H1 (cell line): ENCODE results near the gene CTNND2. TPM values are rescaled to one million over a fixed set of nuclear protein-coding genes. Genes with fewer than 3 reads are reported as not detected.

Experiments used
- CTCF ChIA-PET: fragments of 300-600 bp; sonication (Branson Sonifier 250); formaldehyde crosslinking; loops from one replicate; lab custom pipeline; 2021; ENCODE audit not compliant: partially characterized antibody; lab: Charles Lee
- POLR2A ChIA-PET: fragments of 300-600 bp; sonication (Branson Sonifier 250); formaldehyde crosslinking; loops from one replicate; lab custom pipeline; 2021; ENCODE audit warnings: inconsistent platforms; ENCODE audit not compliant: partially characterized antibody; lab: Charles Lee
- DNase-seq, 2 experiments: peaks; one replicate each; pipeline versions ENCODE4 v3.0.0 to v3.0.0-alpha.2; 2010 to 2022; ENCODE audit warnings: low spot score in 2 of 2, low read depth in 1 of 2, mixed read lengths in 1 of 2
- FAIRE-seq: peaks from 2 replicates; lab custom pipeline; 2011; peaks lifted over from hg19 to GRCh38; lab: Jason Lieb, UNC
- H2AFZ ChIP-seq: 2 replicates; pipeline ENCODE4 v1.8.1; 2012; ENCODE audit warnings: low read length, inconsistent platforms
- H2AK5ac ChIP-seq: 2 replicates; pipeline ENCODE4 v1.6.1; 2013; ENCODE audit warnings: low read depth, low read length
- H2BK120ac ChIP-seq: replicated peaks from 2 replicates; pipeline ENCODE3; 2013; ENCODE audit warnings: low read depth, low read length, inconsistent platforms
- H2BK12ac ChIP-seq: 2 replicates; pipeline ENCODE4 v1.6.1; 2013; ENCODE audit warnings: low read depth, low read length
- H2BK15ac ChIP-seq: 2 replicates; pipeline ENCODE4 v1.6.1; 2013; ENCODE audit warnings: low read length
- H2BK20ac ChIP-seq: 2 replicates; pipeline ENCODE4 v1.6.1; 2013; ENCODE audit warnings: low read length
- H2BK5ac ChIP-seq: 2 replicates; pipeline ENCODE4 v1.6.1; 2013; ENCODE audit warnings: low read depth, low read length
- H3K14ac ChIP-seq: 2 replicates; pipeline ENCODE4 v1.6.1; 2013; ENCODE audit warnings: inconsistent platforms; ENCODE audit not compliant: insufficient read length
- H3K18ac ChIP-seq: 2 replicates; pipeline ENCODE4 v1.6.1; 2013; ENCODE audit warnings: low read length; ENCODE audit errors: extremely low read depth
- H3K23ac ChIP-seq: 2 replicates; pipeline ENCODE4 v1.6.1; 2013; ENCODE audit warnings: inconsistent platforms; ENCODE audit not compliant: insufficient read length
- H3K23me2 ChIP-seq: 2 replicates; pipeline ENCODE4 v1.6.1; 2013; ENCODE audit warnings: low read depth, low read length
- H3K27ac ChIP-seq: 2 replicates; pipeline ENCODE4 v1.6.1; 2011; ENCODE audit warnings: low read depth, low read length, inconsistent platforms
- H3K27me3 ChIP-seq, 4 experiments: replicated peaks in 1 of 4; 1 replicate in 1 of 4; 2 replicates in 3 of 4; pipeline versions ENCODE4 v1.6.1 to v1.8.1; 2011 to 2013; ENCODE audit warnings: low read length in 3 of 4, mild to moderate bottlenecking in 3 of 4, inconsistent platforms in 2 of 4, mixed read lengths in 2 of 4, moderate library complexity in 1 of 4; ENCODE audit not compliant: control insufficient read depth in 3 of 4, insufficient read depth in 3 of 4; ENCODE audit errors: extremely low read depth in 1 of 4
- H3K36me3 ChIP-seq, 4 experiments: 2 replicates each; pipeline versions ENCODE4 v1.6.1 to v1.8.1; 2011 to 2013; ENCODE audit warnings: mild to moderate bottlenecking in 4 of 4, low read length in 3 of 4, moderate library complexity in 2 of 4, control low read depth in 1 of 4, inconsistent platforms in 1 of 4; ENCODE audit not compliant: insufficient read depth in 4 of 4, control insufficient read depth in 2 of 4
- H3K4ac ChIP-seq: replicated peaks from 2 replicates; pipeline ENCODE3; 2013; ENCODE audit warnings: low read length, low read depth, mixed read lengths, inconsistent platforms; ENCODE audit not compliant: insufficient read length
- H3K4me1 ChIP-seq, 4 experiments: replicated peaks in 1 of 4; 1 replicate in 1 of 4; 2 replicates in 3 of 4; pipeline versions ENCODE4 v1.6.1 to v1.8.1; 2011 to 2013; ENCODE audit warnings: low read length in 3 of 4, inconsistent platforms in 2 of 4, mixed read lengths in 1 of 4; ENCODE audit not compliant: insufficient read depth in 4 of 4, control insufficient read depth in 3 of 4
- H3K4me2 ChIP-seq, 2 experiments: 2 replicates each; pipeline versions ENCODE4 v1.6.1 to v1.8.1; 2011 to 2013; ENCODE audit warnings: low read depth in 2 of 2, low read length in 2 of 2, control low read depth in 1 of 2, inconsistent platforms in 1 of 2, mild to moderate bottlenecking in 1 of 2; ENCODE audit not compliant: insufficient read depth in 1 of 2
- H3K4me3 ChIP-seq, 4 experiments: fragments of 200-600, 300-600 bp in 1 of 4; sonication (generic), shearing (Covaris generic), sonication (Bioruptor Twin) in 1 of 4; 2 replicates each; pipeline versions ENCODE4 v1.5.1 to v1.8.1; 2011 to 2016; ENCODE audit warnings: low read length in 4 of 4, low read depth in 3 of 4, control low read depth in 2 of 4, inconsistent platforms in 2 of 4, mild to moderate bottlenecking in 2 of 4, mixed read lengths in 1 of 4, moderate library complexity in 1 of 4; ENCODE audit not compliant: insufficient read depth in 2 of 4; ENCODE audit errors: extremely low read depth in 1 of 4
- H3K56ac ChIP-seq: replicated peaks from 2 replicates; pipeline ENCODE3; 2013; ENCODE audit warnings: low read depth, mild to moderate bottlenecking, mixed read lengths, low read length, inconsistent platforms; ENCODE audit not compliant: insufficient read length
- H3K79me1 ChIP-seq: 2 replicates; pipeline ENCODE4 v1.6.1; 2013; ENCODE audit warnings: low read depth, low read length, control low read depth
- H3K79me2 ChIP-seq, 2 experiments: 2 replicates each; pipeline versions ENCODE4 v1.6.1 to v1.8.1; 2012 to 2013; ENCODE audit warnings: low read length in 2 of 2, mild to moderate bottlenecking in 2 of 2, inconsistent platforms in 1 of 2; ENCODE audit not compliant: insufficient read depth in 2 of 2, control insufficient read depth in 1 of 2
- H3K9ac ChIP-seq, 4 experiments: replicated peaks in 1 of 4; 1 replicate in 1 of 4; 2 replicates in 3 of 4; pipeline versions ENCODE4 v1.6.1 to v1.8.1; 2011 to 2013; ENCODE audit warnings: low read depth in 3 of 4, low read length in 3 of 4, control low read depth in 2 of 4, mild to moderate bottlenecking in 2 of 4, moderate library complexity in 2 of 4, inconsistent platforms in 1 of 4; ENCODE audit errors: extremely low read depth in 1 of 4
- H3K9me3 ChIP-seq, 2 experiments: 2 replicates each; pipeline versions ENCODE4 v1.6.1 to v1.8.1; 2012 to 2013; ENCODE audit warnings: mild to moderate bottlenecking in 2 of 2, moderate library complexity in 2 of 2, control low read depth in 1 of 2, inconsistent platforms in 1 of 2, low read depth in 1 of 2, low read length in 1 of 2, mixed read lengths in 1 of 2; ENCODE audit not compliant: insufficient read depth in 2 of 2
- H4K20me1 ChIP-seq, 2 experiments: replicated peaks in 1 of 2; 2 replicates each; pipeline versions ENCODE3 to v1.8.1; 2011 to 2013; ENCODE audit warnings: inconsistent platforms in 2 of 2, low read length in 2 of 2, mild to moderate bottlenecking in 1 of 2; ENCODE audit not compliant: insufficient read depth in 2 of 2, control insufficient read depth in 1 of 2
- H4K5ac ChIP-seq: 2 replicates; pipeline ENCODE4 v1.6.1; 2013; ENCODE audit warnings: low read length, low read depth, mixed read lengths, inconsistent platforms; ENCODE audit not compliant: insufficient read length
- H4K8ac ChIP-seq: 2 replicates; pipeline ENCODE4 v1.8.0; 2013; ENCODE audit warnings: mild to moderate bottlenecking, moderate library complexity, low read length, inconsistent platforms; ENCODE audit not compliant: insufficient read depth; ENCODE audit errors: extremely low read depth
- H4K91ac ChIP-seq: replicated peaks from 2 replicates; pipeline ENCODE3; 2013; ENCODE audit warnings: low read length, mixed read lengths, inconsistent platforms; ENCODE audit not compliant: insufficient read length
- BRCA1 ChIP-seq: IDR thresholded peaks from 2 replicates; pipeline ENCODE4 v1.6.1; 2012; ENCODE audit warnings: low read depth, low read length, improper control_type of control experiment
- GTF2F1 ChIP-seq: IDR thresholded peaks from 2 replicates; pipeline ENCODE4 v1.6.1; 2012; ENCODE audit warnings: low read depth, low read length, improper control_type of control experiment, borderline replicate concordance
- HDAC6 ChIP-seq: IDR thresholded peaks from one replicate; pipeline ENCODE4 v1.7.1; 2012; ENCODE audit warnings: low read depth, mild to moderate bottlenecking, inconsistent platforms, low read length, moderate library complexity
- KDM1A ChIP-seq: fragments of 200-600, 300-600 bp; sonication (generic); IDR thresholded peaks from 2 replicates; pipeline ENCODE4 v1.7.1; 2016; ENCODE audit warnings: mild to moderate bottlenecking, low read length, borderline replicate concordance
- SIRT6 ChIP-seq: IDR thresholded peaks from one replicate; pipeline ENCODE4 v1.7.1; 2012; ENCODE audit warnings: low read length, inconsistent platforms
- SP2 ChIP-seq: IDR thresholded peaks from 2 replicates; pipeline ENCODE4 v1.6.1; 2012; ENCODE audit warnings: mild to moderate bottlenecking, low read length, inconsistent platforms
- SUZ12 ChIP-seq: fragments of 200-600 bp; sonication (generic); IDR thresholded peaks from 2 replicates; pipeline ENCODE4 v1.6.1; 2012; ENCODE audit warnings: mild to moderate bottlenecking, inconsistent platforms, low read length, moderate library complexity, mixed read lengths
- WGBS, 2 experiments: shearing (Covaris generic) in 1 of 2; methylation state at CpG; one replicate each; pipeline versions ENCODE4 v1.1.6 to v1.1.7; 2013 to 2015; ENCODE audit warnings: low lambda C conversion rate in 2 of 2, mixed read lengths in 2 of 2, inconsistent platforms in 1 of 2, low coverage in 1 of 2, missing lambda C conversion rate in 1 of 2; ENCODE audit not compliant: insufficient replicate concordance in 2 of 2, insufficient coverage in 1 of 2, insufficient read length in 1 of 2; ENCODE audit errors: extremely low coverage in 1 of 2, missing lambda C conversion rate in 1 of 2; 5-methylcytosine and 5-hydroxymethylcytosine counted together
- polyA plus RNA-seq, 7 experiments: library from polyadenylated mRNA; depleted of rRNA in 3 of 7; stranded (reverse) in 5 of 7; unstranded in 2 of 7; fragments of >200 nt in 5 of 7; fragments of 200-250 nt in 2 of 7; gene quantifications; 1 replicate in 5 of 7; 2 replicates in 1 of 7; 4 replicates in 1 of 7; pipeline versions ENCODE4 v1.2.1 to v1.2.3, GENCODE V29; 2011 to 2013; ENCODE audit warnings: missing spikeins in 2 of 7, mixed read lengths in 2 of 7
- total RNA-seq: library from RNA; stranded (reverse); fragmentation: NEBNext Ultra II Directional; extraction: Animal tissue kit (Norgen Biotek cat#: 25700); gene quantifications from 2 replicates; pipeline ENCODE4 v1.2.1, GENCODE V29; 2021
- TF ChIP-seq, protein P1 (sequence below): IDR thresholded peaks from 2 replicates; pipeline ENCODE4 v1.6.1; 2012; ENCODE audit warnings: inconsistent platforms
- TF ChIP-seq, protein P2 (sequence below): IDR thresholded peaks from 2 replicates; pipeline ENCODE4 v1.6.1; 2012; ENCODE audit warnings: low read length, inconsistent platforms
- TF ChIP-seq, protein P3 (sequence below), 3 experiments: IDR thresholded peaks; 1 replicate in 2 of 3; 2 replicates in 1 of 3; pipeline versions ENCODE4 v1.5.1 to v1.6.1; 2011; ENCODE audit warnings: low read length in 3 of 3, mild to moderate bottlenecking in 3 of 3, inconsistent platforms in 2 of 3, low read depth in 1 of 3, moderate library complexity in 1 of 3; ENCODE audit not compliant: insufficient read depth in 1 of 3; ENCODE audit errors: control extremely low read depth in 1 of 3

Gene CTNND2
- total and polyA plus RNA-seq, 2 of the 8 experiments (the other 6 are each of a cell fraction or from before 2014, with no cell fraction given) = 7.4 to 14.2 TPM

DNA sequence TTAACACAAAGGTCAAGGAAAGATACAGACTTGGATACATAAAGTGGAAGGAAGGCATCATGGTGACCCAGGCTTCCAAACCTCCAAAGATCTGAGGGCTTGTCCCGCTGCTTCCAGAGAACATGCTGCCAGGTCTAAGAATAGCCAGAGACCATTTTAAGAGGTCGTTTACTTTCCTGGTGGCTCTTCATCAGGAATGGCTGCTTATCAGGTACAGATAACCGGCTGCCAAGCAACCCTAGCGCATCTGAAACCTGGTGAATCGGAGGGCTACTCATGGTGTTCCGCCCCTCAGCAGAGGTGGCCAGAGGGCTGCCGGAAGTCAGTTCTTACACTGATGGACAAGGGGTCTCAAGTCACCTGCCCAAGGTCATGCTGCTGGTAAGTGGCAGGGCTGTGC is 892.0 kb downstream of the CTNND2 start:
- CTCF ChIA-PET = interaction anchor here (1.0 to 2.3 kb wide), 2 partner anchors 10 to 24 kb away, joined by 5 to 8 read pairs; no protein-coding TSS in a partner anchor
- TF ChIP-seq SUZ12 (no peak), BRCA1 (no peak), SIRT6 (no peak), GTF2F1 (no peak), SP2 (no peak), KDM1A (no peak), HDAC6 (no peak)
- TF ChIP-seq, protein P1, sequence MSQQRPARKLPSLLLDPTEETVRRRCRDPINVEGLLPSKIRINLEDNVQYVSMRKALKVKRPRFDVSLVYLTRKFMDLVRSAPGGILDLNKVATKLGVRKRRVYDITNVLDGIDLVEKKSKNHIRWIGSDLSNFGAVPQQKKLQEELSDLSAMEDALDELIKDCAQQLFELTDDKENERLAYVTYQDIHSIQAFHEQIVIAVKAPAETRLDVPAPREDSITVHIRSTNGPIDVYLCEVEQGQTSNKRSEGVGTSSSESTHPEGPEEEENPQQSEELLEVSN = no peak
- TF ChIP-seq, protein P2, sequence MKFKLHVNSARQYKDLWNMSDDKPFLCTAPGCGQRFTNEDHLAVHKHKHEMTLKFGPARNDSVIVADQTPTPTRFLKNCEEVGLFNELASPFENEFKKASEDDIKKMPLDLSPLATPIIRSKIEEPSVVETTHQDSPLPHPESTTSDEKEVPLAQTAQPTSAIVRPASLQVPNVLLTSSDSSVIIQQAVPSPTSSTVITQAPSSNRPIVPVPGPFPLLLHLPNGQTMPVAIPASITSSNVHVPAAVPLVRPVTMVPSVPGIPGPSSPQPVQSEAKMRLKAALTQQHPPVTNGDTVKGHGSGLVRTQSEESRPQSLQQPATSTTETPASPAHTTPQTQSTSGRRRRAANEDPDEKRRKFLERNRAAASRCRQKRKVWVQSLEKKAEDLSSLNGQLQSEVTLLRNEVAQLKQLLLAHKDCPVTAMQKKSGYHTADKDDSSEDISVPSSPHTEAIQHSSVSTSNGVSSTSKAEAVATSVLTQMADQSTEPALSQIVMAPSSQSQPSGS = no peak
- TF ChIP-seq, protein P3, sequence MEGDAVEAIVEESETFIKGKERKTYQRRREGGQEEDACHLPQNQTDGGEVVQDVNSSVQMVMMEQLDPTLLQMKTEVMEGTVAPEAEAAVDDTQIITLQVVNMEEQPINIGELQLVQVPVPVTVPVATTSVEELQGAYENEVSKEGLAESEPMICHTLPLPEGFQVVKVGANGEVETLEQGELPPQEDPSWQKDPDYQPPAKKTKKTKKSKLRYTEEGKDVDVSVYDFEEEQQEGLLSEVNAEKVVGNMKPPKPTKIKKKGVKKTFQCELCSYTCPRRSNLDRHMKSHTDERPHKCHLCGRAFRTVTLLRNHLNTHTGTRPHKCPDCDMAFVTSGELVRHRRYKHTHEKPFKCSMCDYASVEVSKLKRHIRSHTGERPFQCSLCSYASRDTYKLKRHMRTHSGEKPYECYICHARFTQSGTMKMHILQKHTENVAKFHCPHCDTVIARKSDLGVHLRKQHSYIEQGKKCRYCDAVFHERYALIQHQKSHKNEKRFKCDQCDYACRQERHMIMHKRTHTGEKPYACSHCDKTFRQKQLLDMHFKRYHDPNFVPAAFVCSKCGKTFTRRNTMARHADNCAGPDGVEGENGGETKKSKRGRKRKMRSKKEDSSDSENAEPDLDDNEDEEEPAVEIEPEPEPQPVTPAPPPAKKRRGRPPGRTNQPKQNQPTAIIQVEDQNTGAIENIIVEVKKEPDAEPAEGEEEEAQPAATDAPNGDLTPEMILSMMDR (IDR thresholded peaks at IDR 0.05; ENCODE audit: control extremely low read depth in 1 of 3, insufficient read depth in 1 of 3, low read depth in 1 of 3, low read length in 3 of 3) = no peak

More for the DNA sequence above, 892.0 kb downstream of the CTNND2 start:
- Histone ChIP-seq H3K79me2 (no peaks in the 10 kb centered on the region), H3K14ac (no peak overlapping the region), H3K4ac (no peak overlapping the region), H3K56ac (no peak overlapping the region), H3K9ac (no peak overlapping the region), H4K5ac (no peak overlapping the region), H2BK15ac (no peak overlapping the region), H2BK120ac (no peak overlapping the region), H3K36me3 (no peaks in the 10 kb centered on the region), H3K79me1 (no peaks in the 10 kb centered on the region), H3K18ac (no peak overlapping the region), H3K23ac (no peak overlapping the region), H2AFZ (no peak overlapping the region), H4K8ac (no peak overlapping the region), H3K27ac (no peak overlapping the region), H4K91ac (no peak overlapping the region), H2BK20ac (no peak overlapping the region), H3K4me3 (no peak overlapping the region), H2BK12ac (no peak overlapping the region), H3K9me3 (no peaks in the 10 kb centered on the region), H2BK5ac (no peak overlapping the region), H4K20me1 (no peaks in the 10 kb centered on the region), H3K4me2 (no peak overlapping the region), H3K27me3 (no peaks in the 10 kb centered on the region), H3K23me2 (no peaks in the 10 kb centered on the region), H3K4me1 (no peaks in the 10 kb centered on the region), H2AK5ac (no peak overlapping the region)
- FAIRE-seq (no peak), DNase-seq (no peak)
- POLR2A ChIA-PET = no interaction called here
- 85% methylated on average over 7 of the region's 7 CpGs; no CpG with 5 or more reads in 1 of the 2 experiments for WGBS, 2 experiments
